Measurements from ENCODE around the gene NKTR.

- TF ChIP-seq, protein P1, sequence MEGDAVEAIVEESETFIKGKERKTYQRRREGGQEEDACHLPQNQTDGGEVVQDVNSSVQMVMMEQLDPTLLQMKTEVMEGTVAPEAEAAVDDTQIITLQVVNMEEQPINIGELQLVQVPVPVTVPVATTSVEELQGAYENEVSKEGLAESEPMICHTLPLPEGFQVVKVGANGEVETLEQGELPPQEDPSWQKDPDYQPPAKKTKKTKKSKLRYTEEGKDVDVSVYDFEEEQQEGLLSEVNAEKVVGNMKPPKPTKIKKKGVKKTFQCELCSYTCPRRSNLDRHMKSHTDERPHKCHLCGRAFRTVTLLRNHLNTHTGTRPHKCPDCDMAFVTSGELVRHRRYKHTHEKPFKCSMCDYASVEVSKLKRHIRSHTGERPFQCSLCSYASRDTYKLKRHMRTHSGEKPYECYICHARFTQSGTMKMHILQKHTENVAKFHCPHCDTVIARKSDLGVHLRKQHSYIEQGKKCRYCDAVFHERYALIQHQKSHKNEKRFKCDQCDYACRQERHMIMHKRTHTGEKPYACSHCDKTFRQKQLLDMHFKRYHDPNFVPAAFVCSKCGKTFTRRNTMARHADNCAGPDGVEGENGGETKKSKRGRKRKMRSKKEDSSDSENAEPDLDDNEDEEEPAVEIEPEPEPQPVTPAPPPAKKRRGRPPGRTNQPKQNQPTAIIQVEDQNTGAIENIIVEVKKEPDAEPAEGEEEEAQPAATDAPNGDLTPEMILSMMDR (IDR thresholded peaks at IDR 0.05) = no peak
- no peak for TF ChIP-seq POLR2A (IDR thresholded peaks at IDR 0.05)
Measured at GRCh38 chr3:42575137-42575741, 25.2 kb upstream of the NKTR start.
